Peyer's patch (tissue), 4 donors: ENCODE results near the gene CCDC188.

Experiments used
- CTCF ChIP-seq, 6 experiments: fragments of 450-650 bp in 4 of 6; fragments of 200-600 bp in 2 of 6; sonication (generic) in 1 of 6; IDR thresholded peaks; one replicate each; pipeline ENCODE4 v1.5.1; 2017 to 2019; ENCODE audit warnings: antibody characterized with exemption in 6 of 6, mild to moderate bottlenecking in 3 of 6, moderate library complexity in 1 of 6
- POLR2A ChIP-seq, 2 donors: fragments of 450-650 bp; IDR thresholded peaks; one replicate each; pipeline ENCODE4 v1.5.1; 2017; ENCODE audit warnings: antibody characterized with exemption in 2 of 2, mild to moderate bottlenecking in 2 of 2, moderate library complexity in 2 of 2

GRCh38 chr22:20187777-20188566 lies 37.1 kb upstream of the CCDC188 start:
- TF ChIP-seq CTCF (IDR thresholded peaks at IDR 0.05), result no peak
- no peak for TF ChIP-seq POLR2A (IDR thresholded peaks at IDR 0.05)
